HG03571 (cell line): Measurements from ENCODE around the gene CUBN.

Experiments
- ATAC-seq: cut with Tn5 transposase; IDR thresholded peaks from one replicate; pipeline ENCODE4 v1.9.1; 2021; ENCODE audit not compliant: unreplicated experiment

CUBN gene

DNA sequence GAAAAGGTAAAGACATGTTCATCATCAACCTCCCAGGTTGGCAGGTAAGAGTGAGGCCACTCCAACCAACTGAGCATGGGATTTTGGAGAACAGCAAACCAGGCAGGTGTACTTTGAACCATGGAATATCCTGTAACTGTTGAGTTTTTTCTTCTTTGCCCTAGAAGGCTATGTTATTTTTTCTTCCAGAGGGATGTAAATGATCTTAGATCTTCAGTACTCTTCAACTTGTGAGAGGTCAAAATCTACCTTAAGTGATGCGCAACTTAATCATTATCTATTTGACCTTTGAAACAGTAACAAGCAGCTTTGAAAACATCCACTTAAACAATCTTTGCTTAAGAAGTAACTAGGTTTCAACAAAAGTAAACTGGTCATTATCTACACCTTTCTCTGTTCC is at the start of gene CUBN:
TSS of gene CUBN (minus strand) at position 71 of the 400 bp plus-strand sequence. CDS start at position 25, 46 bp downstream.
- ATAC-seq = no peak

- ATAC-seq = no peak
Observed at GRCh38 chr10:17179002-17179401, 49.4 kb upstream of the CUBN start.

DNA sequence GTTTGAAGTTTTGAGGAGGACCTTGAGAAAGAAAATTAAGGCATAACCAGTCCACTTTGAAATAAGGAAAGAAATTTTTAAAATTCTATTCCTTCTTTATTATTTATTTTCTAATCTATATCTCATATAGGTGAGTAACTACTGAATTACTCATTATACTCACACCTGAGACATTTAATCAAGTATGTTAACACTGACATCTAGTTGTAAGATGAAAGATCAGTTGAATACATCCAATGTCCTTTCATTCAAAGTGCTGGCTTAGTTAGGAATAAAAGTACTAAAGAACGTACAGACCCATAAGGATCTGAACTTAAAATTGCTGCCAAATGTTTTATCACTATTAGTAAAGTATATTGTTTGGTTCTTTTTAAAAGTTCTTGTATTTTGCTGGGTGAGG is 48.4 kb upstream of the CUBN start:
- no peak for ATAC-seq

GRCh38 chr10:17177014-17177413 is 47.4 kb upstream of the CUBN start:
- no peak for ATAC-seq

DNA sequence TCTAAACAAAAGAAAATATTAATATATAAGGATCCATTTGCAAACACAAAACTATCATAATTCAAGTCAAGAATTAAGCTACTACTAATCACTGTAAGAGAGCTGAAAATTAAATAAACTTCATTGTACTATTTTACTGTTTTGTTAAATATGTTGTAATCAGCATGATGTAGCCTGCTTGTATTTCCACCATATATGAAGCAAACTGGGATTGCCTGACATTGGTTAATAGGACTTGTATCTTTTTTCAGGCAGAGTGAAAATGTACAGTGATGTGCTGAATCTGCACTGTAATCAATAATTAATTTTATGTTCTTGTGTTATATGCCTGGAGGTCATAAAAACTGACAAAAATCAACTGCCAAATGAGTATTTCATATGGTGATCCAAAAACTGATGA is 46.5 kb upstream of the CUBN start:
- no peak for ATAC-seq

- no peak for ATAC-seq
Observed at GRCh38 chr10:17175551-17175950, 45.9 kb upstream of the CUBN start.

DNA sequence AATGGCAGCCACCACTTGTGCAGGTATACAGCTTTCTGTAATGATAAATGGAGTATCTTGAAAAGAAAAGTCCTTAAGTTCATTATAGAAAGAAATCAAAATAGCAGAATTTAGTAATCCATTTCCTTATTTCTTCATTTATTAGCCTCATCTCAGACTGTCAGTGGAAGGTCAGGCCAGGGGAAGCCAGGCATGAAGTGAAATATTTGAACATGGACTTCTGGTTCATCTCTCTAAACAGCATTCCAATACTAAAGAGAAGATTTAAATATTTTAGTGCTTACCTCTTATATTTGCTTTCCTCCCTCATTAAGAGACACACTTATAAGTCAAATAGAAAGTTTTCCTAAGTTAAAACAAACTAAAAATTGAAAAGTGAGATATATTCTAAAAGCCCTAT is 45.0 kb upstream of the CUBN start:
- no peak for ATAC-seq

GRCh38 chr10:17171141-17171641 is 41.6 kb upstream of the CUBN start:
- ATAC-seq = no peak

DNA sequence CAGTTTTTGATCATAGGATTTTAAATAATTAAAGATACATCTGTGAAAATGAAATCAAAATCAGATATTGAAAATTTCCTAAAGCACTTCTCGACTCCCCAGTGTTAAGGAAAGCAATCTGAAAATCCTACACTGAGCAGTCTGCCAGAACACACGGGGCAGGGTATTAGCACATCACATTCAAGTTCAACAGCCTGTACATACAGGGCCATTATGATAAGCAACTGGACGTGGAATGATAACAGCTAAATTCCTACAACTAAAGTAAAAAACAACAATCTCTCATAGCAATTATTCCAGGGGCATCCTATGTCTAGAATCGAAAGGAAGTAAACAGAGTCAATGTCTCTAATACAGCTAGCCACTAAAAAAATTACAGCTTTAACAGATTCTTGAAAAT is 40.2 kb upstream of the CUBN start:
- no peak for ATAC-seq

DNA sequence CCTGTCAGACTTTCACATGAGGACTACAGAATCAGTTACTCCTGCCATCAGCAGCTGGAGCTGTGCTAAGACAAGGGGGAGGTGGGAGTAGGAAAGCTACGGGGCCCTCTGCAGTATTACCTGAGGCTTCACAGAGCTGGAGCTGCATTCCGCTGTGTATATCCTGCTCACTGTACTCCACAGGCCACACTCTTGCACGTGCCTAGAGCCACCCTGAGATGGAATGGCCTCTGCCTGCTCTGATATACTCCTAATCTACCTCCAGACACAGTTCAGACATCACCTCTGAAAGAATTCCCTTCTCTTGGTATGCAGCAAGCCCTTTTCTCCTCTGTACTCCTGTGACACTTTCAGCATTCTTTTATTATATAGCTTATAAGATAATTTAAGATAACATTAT is 37.1 kb upstream of the CUBN start:
- ATAC-seq = no peak

DNA sequence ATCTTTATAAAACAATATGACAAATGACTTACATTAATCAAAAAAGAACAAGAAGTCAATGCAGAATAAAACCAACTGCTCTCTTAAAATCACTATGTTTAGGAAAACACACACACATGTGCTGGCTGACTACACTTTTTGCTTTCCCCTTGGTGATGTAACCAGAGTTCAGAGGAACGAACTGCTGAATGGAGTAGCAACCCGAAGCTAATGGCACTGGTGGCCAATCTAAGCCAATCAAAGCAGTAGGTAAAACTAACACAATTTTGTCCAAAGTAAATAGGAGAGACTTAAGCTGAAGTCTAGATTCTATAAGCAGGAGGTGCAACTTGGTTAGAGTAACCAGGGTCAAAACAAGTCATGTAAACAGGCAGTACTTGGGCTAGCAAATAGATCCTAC is 33.2 kb upstream of the CUBN start:
- no peak for ATAC-seq

DNA sequence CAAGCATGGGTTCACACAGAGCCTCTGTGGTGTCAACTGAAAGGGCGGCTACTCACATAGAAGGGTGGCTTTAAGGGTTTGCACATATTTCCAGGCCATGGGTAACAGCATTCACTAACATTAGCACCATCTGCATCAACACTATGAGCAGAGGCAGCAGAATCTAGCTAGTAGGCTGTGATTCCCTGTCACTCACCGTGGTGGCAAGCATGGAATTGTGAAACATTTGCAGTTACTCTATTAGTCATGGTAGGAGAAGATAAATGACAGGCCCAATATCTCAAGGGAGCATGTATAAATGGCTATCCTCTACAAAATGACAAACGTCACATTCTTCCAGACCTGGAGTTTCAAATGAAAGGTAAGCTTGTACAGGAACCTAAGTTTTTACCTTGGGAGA is 32.2 kb upstream of the CUBN start:
- no peak for ATAC-seq

- ATAC-seq = no peak
Observed at GRCh38 chr10:17157024-17157423, 27.4 kb upstream of the CUBN start.

- ATAC-seq = no peak
Observed at GRCh38 chr10:17155826-17156225, 26.2 kb upstream of the CUBN start.

- ATAC-seq = no peak
Observed at GRCh38 chr10:17154116-17154515, 24.5 kb upstream of the CUBN start.

- no peak for ATAC-seq
Observed at GRCh38 chr10:17153321-17153720, 23.7 kb upstream of the CUBN start.

DNA sequence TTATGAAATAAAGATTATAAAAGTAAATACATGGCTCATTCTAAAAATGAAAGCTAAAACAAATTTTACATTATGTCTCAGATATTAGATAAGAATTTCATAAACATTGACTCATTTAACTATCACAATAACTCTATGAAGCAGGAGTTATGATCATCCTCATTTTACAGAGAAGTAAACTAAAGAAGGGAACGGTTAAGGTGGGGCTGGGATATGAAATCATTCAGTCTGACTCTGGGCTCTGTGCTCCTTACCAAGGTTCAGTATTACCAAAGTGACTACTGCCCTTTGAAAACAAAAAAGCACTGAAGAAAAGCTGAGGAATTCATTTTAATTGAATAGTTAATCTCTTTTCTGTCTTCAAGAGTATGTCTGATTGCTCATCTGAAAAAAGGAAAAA is 22.1 kb upstream of the CUBN start:
- no peak for ATAC-seq

GRCh38 chr10:17147884-17148489 is 18.4 kb upstream of the CUBN start:
- no peak for ATAC-seq

- no peak for ATAC-seq
Observed at GRCh38 chr10:17146892-17147291, 17.3 kb upstream of the CUBN start.

DNA sequence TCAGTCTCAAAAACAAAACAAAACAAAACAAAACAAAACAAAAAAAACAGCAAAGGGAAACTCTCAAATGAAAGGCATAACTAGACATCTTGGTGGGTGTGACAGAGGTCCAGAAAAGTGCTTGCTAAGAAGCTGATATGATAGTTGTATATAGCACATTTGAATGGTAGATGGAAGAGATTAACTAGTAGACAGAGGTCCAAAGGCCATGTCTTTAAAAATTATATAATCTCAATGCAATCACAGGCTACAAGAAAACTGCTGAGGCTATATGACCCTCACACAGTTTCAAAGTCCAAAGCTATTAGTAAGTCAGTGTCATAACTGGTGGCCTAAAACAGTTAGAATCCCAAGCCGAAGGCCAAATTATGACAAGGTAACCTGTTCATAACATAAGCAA is 15.6 kb upstream of the CUBN start:
- no peak for ATAC-seq

- ATAC-seq = no peak
Observed at GRCh38 chr10:17144757-17145156, 15.1 kb upstream of the CUBN start.

GRCh38 chr10:17144032-17144431 is 14.4 kb upstream of the CUBN start:
- no peak for ATAC-seq

GRCh38 chr10:17143055-17143690 is 13.6 kb upstream of the CUBN start:
- no peak for ATAC-seq
